Astrocyte (in vitro differentiated cells and primary cell): ENCODE results near the gene MBNL1. TPM values are rescaled to one million over a fixed set of nuclear protein-coding genes. Genes with fewer than 3 reads are reported as not detected.

Experiments used
- DNase-seq: peaks from one replicate; pipeline ENCODE4 v3.0.0-alpha.2; 2010; ENCODE audit warnings: low read depth
- FAIRE-seq: peaks from 2 replicates; lab custom pipeline; 2011; peaks lifted over from hg19 to GRCh38; lab: Jason Lieb, UNC
- H2AFZ ChIP-seq: 2 replicates; pipeline ENCODE4 v1.6.0; 2012; ENCODE audit warnings: low read depth, low read length, inconsistent platforms
- H3K27ac ChIP-seq: 2 replicates; pipeline ENCODE4 v1.5.1; 2011; ENCODE audit warnings: low read depth, low read length, inconsistent platforms
- H3K27me3 ChIP-seq: 2 replicates; pipeline ENCODE4 v1.6.0; 2011; ENCODE audit warnings: low read length, inconsistent platforms; ENCODE audit not compliant: insufficient read depth
- H3K36me3 ChIP-seq: 2 replicates; pipeline ENCODE4 v1.5.1; 2011; ENCODE audit warnings: low read length, inconsistent platforms; ENCODE audit not compliant: insufficient read depth
- H3K4me1 ChIP-seq: 2 replicates; pipeline ENCODE4 v1.5.1; 2011; ENCODE audit warnings: low read length, inconsistent platforms; ENCODE audit not compliant: insufficient read depth
- H3K4me2 ChIP-seq: 2 replicates; pipeline ENCODE4 v1.6.0; 2012; ENCODE audit warnings: low read length, inconsistent platforms
- H3K4me3 ChIP-seq: 2 replicates; pipeline ENCODE4 v1.5.1; 2011; ENCODE audit warnings: low read depth, mild to moderate bottlenecking, low read length, inconsistent platforms; ENCODE audit not compliant: insufficient read depth
- H3K79me2 ChIP-seq: 2 replicates; pipeline ENCODE4 v1.6.0; 2012; ENCODE audit warnings: mild to moderate bottlenecking, low read length, inconsistent platforms; ENCODE audit not compliant: insufficient read depth
- H3K9ac ChIP-seq: 2 replicates; pipeline ENCODE4 v1.6.0; 2012; ENCODE audit warnings: mild to moderate bottlenecking, low read length, inconsistent platforms
- H3K9me3 ChIP-seq: 2 replicates; pipeline ENCODE4 v1.5.1; 2012; ENCODE audit warnings: low read depth, mild to moderate bottlenecking, low read length, inconsistent platforms; ENCODE audit not compliant: insufficient read depth
- H4K20me1 ChIP-seq: 2 replicates; pipeline ENCODE4 v1.6.0; 2012; ENCODE audit warnings: low read length, inconsistent platforms; ENCODE audit not compliant: insufficient read depth
- H3K27ac Mint-ChIP-seq: one replicate; pipeline ENCODE4 v1.8.0; 2021; ENCODE audit warnings: mild to moderate bottlenecking, mixed read lengths; ENCODE audit not compliant: unreplicated experiment
- H3K27me3 Mint-ChIP-seq: one replicate; pipeline ENCODE4 v1.8.0; 2021; ENCODE audit warnings: low read depth, mixed read lengths; ENCODE audit not compliant: unreplicated experiment
- H3K36me3 Mint-ChIP-seq: one replicate; pipeline ENCODE4 v1.8.0; 2021; ENCODE audit warnings: low read depth, mixed read lengths; ENCODE audit not compliant: unreplicated experiment
- H3K4me1 Mint-ChIP-seq: one replicate; pipeline ENCODE4 v1.8.0; 2021; ENCODE audit warnings: low read depth, mixed read lengths; ENCODE audit not compliant: unreplicated experiment
- H3K4me3 Mint-ChIP-seq: one replicate; pipeline ENCODE4 v1.8.0; 2021; ENCODE audit warnings: mild to moderate bottlenecking, moderate library complexity, mixed read lengths; ENCODE audit not compliant: unreplicated experiment
- H3K9me3 Mint-ChIP-seq: one replicate; pipeline ENCODE4 v1.8.0; 2021; ENCODE audit warnings: mild to moderate bottlenecking, mixed read lengths; ENCODE audit not compliant: unreplicated experiment
- CTCF ChIP-seq: IDR thresholded peaks from 2 replicates; pipeline ENCODE4 v1.5.1; 2011; ENCODE audit warnings: low read depth, mild to moderate bottlenecking, inconsistent platforms, low read length, moderate library complexity; ENCODE audit not compliant: insufficient read depth
- EZH2 ChIP-seq: IDR thresholded peaks from 2 replicates; pipeline ENCODE4 v1.6.1; 2012; ENCODE audit warnings: mild to moderate bottlenecking, low read length, inconsistent platforms; ENCODE audit not compliant: insufficient read depth
- total RNA-seq: library from RNA; stranded (reverse); gene quantifications from 2 replicates; pipeline ENCODE4 v1.2.1, GENCODE V29; 2021

Gene MBNL1
- total RNA-seq, 1 donor from 2014 or later, result 93.1 TPM

- peaks cover 50% of the 10 kb centered on the region for H4K20me1 ChIP-seq
- H3K27ac ChIP-seq, result peak overlapping the region; percentile 80
Observed at GRCh38 chr3:152299249-152299976, 30.7 kb downstream of the MBNL1 start.

GRCh38 chr3:152300029-152300731 is 31.5 kb downstream of the MBNL1 start:
- H3K4me2 ChIP-seq, result peak overlapping the region; percentile 82
- H4K20me1 ChIP-seq, result peaks cover 54% of the 10 kb centered on the region
- no peak overlapping the region for H3K27ac Mint-ChIP-seq

More at GRCh38 chr3:152299249-152299976, 30.7 kb downstream of the MBNL1 start:
- Histone ChIP-seq H3K4me2 (peak overlapping the region; percentile 82), H3K4me1 (peaks cover 32% of the 10 kb centered on the region), H3K27me3 (no peaks in the 10 kb centered on the region), H2AFZ (no peak overlapping the region), H3K79me2 (peaks cover 95% of the 10 kb centered on the region), H3K36me3 (peaks cover 10% of the 10 kb centered on the region), H3K4me3 (peak overlapping the region; percentile 43), H3K9me3 (no peaks in the 10 kb centered on the region), H3K9ac (peak overlapping the region; percentile 74)
- Mint-ChIP-seq H3K4me1 (peaks cover 41% of the 10 kb centered on the region), H3K9me3 (no peaks in the 10 kb centered on the region), H3K36me3 (peaks cover 7% of the 10 kb centered on the region), H3K27ac (no peak overlapping the region), H3K4me3 (no peak overlapping the region), H3K27me3 (no peaks in the 10 kb centered on the region)
- no peak for TF ChIP-seq CTCF
- no peak for TF ChIP-seq EZH2
- FAIRE-seq (no peak), DNase-seq (no peak)

More at GRCh38 chr3:152300029-152300731, 31.5 kb downstream of the MBNL1 start:
- Histone ChIP-seq H3K4me3 (no peak overlapping the region), H2AFZ (no peak overlapping the region), H3K9me3 (no peaks in the 10 kb centered on the region), H3K36me3 (peaks cover 10% of the 10 kb centered on the region), H3K27ac (peak overlapping the region; percentile 80), H3K4me1 (peaks cover 32% of the 10 kb centered on the region), H3K27me3 (no peaks in the 10 kb centered on the region), H3K9ac (peak overlapping the region; percentile 74), H3K79me2 (peaks cover 95% of the 10 kb centered on the region)
- TF ChIP-seq CTCF (no peak), EZH2 (no peak)
- FAIRE-seq (no peak), DNase-seq (no peak)
- H3K4me1 Mint-ChIP-seq, result peaks cover 45% of the 10 kb centered on the region
- no peak overlapping the region for H3K4me3 Mint-ChIP-seq
- H3K9me3 Mint-ChIP-seq, result no peaks in the 10 kb centered on the region
- H3K36me3 Mint-ChIP-seq, result peaks cover 7% of the 10 kb centered on the region
- H3K27me3 Mint-ChIP-seq, result no peaks in the 10 kb centered on the region
